ENCODE data around the gene UPF2.

GRCh38 chr10:11882646-11883375 lies 159.8 kb downstream of the UPF2 start:
- TF ChIP-seq, protein P1, sequence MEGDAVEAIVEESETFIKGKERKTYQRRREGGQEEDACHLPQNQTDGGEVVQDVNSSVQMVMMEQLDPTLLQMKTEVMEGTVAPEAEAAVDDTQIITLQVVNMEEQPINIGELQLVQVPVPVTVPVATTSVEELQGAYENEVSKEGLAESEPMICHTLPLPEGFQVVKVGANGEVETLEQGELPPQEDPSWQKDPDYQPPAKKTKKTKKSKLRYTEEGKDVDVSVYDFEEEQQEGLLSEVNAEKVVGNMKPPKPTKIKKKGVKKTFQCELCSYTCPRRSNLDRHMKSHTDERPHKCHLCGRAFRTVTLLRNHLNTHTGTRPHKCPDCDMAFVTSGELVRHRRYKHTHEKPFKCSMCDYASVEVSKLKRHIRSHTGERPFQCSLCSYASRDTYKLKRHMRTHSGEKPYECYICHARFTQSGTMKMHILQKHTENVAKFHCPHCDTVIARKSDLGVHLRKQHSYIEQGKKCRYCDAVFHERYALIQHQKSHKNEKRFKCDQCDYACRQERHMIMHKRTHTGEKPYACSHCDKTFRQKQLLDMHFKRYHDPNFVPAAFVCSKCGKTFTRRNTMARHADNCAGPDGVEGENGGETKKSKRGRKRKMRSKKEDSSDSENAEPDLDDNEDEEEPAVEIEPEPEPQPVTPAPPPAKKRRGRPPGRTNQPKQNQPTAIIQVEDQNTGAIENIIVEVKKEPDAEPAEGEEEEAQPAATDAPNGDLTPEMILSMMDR (IDR thresholded peaks at IDR 0.05): no peak
- TF ChIP-seq ZFX (IDR thresholded peaks at IDR 0.05; ENCODE audit: borderline replicate concordance): no peak
